Hepatocyte (in vitro differentiated cells): ENCODE measurements around the gene UTF1. TPM values are rescaled to one million over a fixed set of nuclear protein-coding genes. Genes with fewer than 3 reads are reported as not detected.
"Not testable (repeated sequence)": the region's sequence is repeated elsewhere in the genome, so short reads cannot be mapped to it uniquely, and the experiment has no call there.

Source experiments
- DNase-seq: peaks from one replicate; pipeline ENCODE4 v3.0.0-alpha.2; 2016; ENCODE audit warnings: low spot score
- H2AFZ ChIP-seq: fragments of 200-600 bp; sonication (generic); 2 replicates; pipeline ENCODE4 v1.6.0; 2016; ENCODE audit warnings: antibody characterized with exemption, mild to moderate bottlenecking
- H3K27ac ChIP-seq: fragments of 200-600 bp; sonication (generic); 2 replicates; pipeline ENCODE4 v1.5.1; 2016; ENCODE audit warnings: mild to moderate bottlenecking
- H3K27me3 ChIP-seq: fragments of 200-600 bp; sonication (generic); 2 replicates; pipeline ENCODE4 v1.6.1; 2016
- H3K36me3 ChIP-seq: fragments of 200-600 bp; sonication (generic); replicated peaks from 2 replicates; pipeline ENCODE4 v1.5.1; 2016; ENCODE audit warnings: low read depth; ENCODE audit not compliant: insufficient read depth
- H3K4me1 ChIP-seq: fragments of 200-600 bp; sonication (generic); 2 replicates; pipeline ENCODE4 v1.5.1; 2016; ENCODE audit warnings: mild to moderate bottlenecking, moderate library complexity; ENCODE audit not compliant: insufficient read depth
- H3K4me2 ChIP-seq: fragments of 200-600 bp; sonication (generic); 2 replicates; pipeline ENCODE4 v1.6.0; 2016
- H3K4me3 ChIP-seq: fragments of 200-600 bp; sonication (generic); 2 replicates; pipeline ENCODE4 v1.5.1; 2016; ENCODE audit warnings: mild to moderate bottlenecking
- H3K79me2 ChIP-seq: fragments of 200-600 bp; sonication (generic); 2 replicates; pipeline ENCODE4 v1.6.0; 2017; ENCODE audit warnings: mild to moderate bottlenecking
- H3K9me2 ChIP-seq: fragments of 200-600 bp; sonication (generic); replicated peaks from 2 replicates; pipeline ENCODE4 v1.6.0; 2017; ENCODE audit warnings: mild to moderate bottlenecking; ENCODE audit not compliant: insufficient read depth
- H3K9me3 ChIP-seq: fragments of 200-600 bp; sonication (generic); 2 replicates; pipeline ENCODE4 v1.5.1; 2016; ENCODE audit warnings: low read depth, mild to moderate bottlenecking
- H4K20me1 ChIP-seq: fragments of 200-600 bp; sonication (generic); 2 replicates; pipeline ENCODE4 v1.6.0; 2016; ENCODE audit warnings: mild to moderate bottlenecking; ENCODE audit not compliant: insufficient read depth, poor library complexity, severe bottlenecking
- EZH2 ChIP-seq: fragments of 200-600 bp; sonication (generic); IDR thresholded peaks from 2 replicates; pipeline ENCODE4 v1.6.1; 2016; ENCODE audit warnings: antibody characterized with exemption, mild to moderate bottlenecking, borderline replicate concordance
- EZH2phosphoT487 ChIP-seq: fragments of 200-600 bp; sonication (generic); IDR thresholded peaks from one replicate; pipeline ENCODE4 v1.6.1; 2018; ENCODE audit warnings: antibody characterized with exemption, mild to moderate bottlenecking, low read depth, moderate library complexity; ENCODE audit not compliant: unreplicated experiment, severe bottlenecking
- WGBS: methylation state at CpG from one replicate; pipeline ENCODE4 v1.1.6; 2016; ENCODE audit warnings: low lambda C conversion rate; ENCODE audit errors: missing lambda C conversion rate; 5-methylcytosine and 5-hydroxymethylcytosine counted together
- polyA plus RNA-seq: library from polyadenylated mRNA; unstranded; fragments of >200 nt; fragmentation: Nextera tagmentation; extraction: Ambion mirVana; gene quantifications from 2 replicates; pipeline ENCODE4 v1.2.1, GENCODE V29; 2016
- total RNA-seq: library from RNA; depleted of rRNA; stranded (reverse); fragments of >200 nt; gene quantifications from 2 replicates; pipeline ENCODE4 v1.2.3, GENCODE V29; 2014
- TF ChIP-seq, protein P1 (sequence below): fragments of 200-600 bp; sonication (generic); IDR thresholded peaks from 2 replicates; pipeline ENCODE4 v1.5.1; 2016; ENCODE audit warnings: antibody characterized with exemption, mild to moderate bottlenecking; ENCODE audit not compliant: poor library complexity

The UTF1 gene
- total and polyA plus RNA-seq, 2 experiments from 2014 or later: not detected

DNA sequence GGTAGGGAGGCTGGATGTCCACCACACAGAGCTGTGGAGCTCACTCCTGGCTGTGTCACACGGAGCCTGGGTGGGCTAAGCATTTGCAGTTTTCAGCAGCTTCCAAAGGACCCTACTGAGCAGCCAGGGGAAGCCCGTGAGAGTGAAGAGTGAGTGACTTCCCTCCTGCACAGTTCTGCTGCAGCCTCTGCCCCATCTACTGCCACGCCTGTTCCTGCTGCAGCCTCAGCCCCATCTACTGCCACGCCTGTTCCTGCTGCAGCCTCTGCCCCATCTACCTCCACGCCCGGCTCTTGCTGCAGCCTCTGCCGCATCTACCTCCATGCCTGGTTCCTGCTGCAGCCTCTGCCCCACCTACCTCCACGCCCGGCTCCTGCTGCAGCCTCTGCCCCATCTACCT, 34.4 kb downstream of the UTF1 start:
- Histone ChIP-seq H3K27me3 (no peaks in the 10 kb centered on the region), H3K79me2 (no peaks in the 10 kb centered on the region), H3K36me3 (no peaks in the 10 kb centered on the region), H4K20me1 (no peaks in the 10 kb centered on the region), H3K9me3 (no peaks in the 10 kb centered on the region), H3K9me2 (no peaks in the 10 kb centered on the region), H2AFZ (no peak overlapping the region), H3K4me1 (peaks cover 11% of the 10 kb centered on the region), H3K27ac (no peak overlapping the region), H3K4me2 (no peak overlapping the region), H3K4me3 (no peak overlapping the region)
- no peak for DNase-seq
- no peak for TF ChIP-seq EZH2phosphoT487
- no peak for TF ChIP-seq EZH2
- TF ChIP-seq, protein P1, sequence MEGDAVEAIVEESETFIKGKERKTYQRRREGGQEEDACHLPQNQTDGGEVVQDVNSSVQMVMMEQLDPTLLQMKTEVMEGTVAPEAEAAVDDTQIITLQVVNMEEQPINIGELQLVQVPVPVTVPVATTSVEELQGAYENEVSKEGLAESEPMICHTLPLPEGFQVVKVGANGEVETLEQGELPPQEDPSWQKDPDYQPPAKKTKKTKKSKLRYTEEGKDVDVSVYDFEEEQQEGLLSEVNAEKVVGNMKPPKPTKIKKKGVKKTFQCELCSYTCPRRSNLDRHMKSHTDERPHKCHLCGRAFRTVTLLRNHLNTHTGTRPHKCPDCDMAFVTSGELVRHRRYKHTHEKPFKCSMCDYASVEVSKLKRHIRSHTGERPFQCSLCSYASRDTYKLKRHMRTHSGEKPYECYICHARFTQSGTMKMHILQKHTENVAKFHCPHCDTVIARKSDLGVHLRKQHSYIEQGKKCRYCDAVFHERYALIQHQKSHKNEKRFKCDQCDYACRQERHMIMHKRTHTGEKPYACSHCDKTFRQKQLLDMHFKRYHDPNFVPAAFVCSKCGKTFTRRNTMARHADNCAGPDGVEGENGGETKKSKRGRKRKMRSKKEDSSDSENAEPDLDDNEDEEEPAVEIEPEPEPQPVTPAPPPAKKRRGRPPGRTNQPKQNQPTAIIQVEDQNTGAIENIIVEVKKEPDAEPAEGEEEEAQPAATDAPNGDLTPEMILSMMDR: no peak
- WGBS: 81% methylated on average over 9 of the region's 9 CpGs

DNA sequence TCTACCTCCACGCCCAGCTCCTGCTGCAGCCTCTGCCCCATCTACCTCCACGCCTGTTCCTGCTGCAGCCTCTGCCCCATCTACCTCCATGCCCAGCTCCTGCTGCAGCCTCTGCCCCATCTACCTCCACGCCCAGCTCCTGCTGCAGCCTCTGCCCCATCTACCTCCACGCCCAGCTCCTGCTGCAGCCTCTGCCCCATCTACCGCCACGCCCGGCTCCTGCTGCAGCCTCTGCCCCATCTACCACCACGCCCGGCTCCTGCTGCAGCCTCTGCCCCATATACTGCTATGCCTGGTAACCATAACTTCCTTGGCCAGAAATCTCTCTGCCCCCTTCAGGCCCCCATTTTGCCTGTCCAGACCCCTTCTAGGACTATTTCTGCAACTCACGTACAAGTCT, 35.0 kb downstream of the UTF1 start:
- H3K36me3 ChIP-seq, H3K27me3 ChIP-seq, H3K9me2 ChIP-seq, H3K9me3 ChIP-seq, H3K79me2 ChIP-seq, H3K27ac ChIP-seq, H3K4me1 ChIP-seq, DNase-seq, H4K20me1 ChIP-seq, H3K4me3 ChIP-seq, H3K4me2 ChIP-seq, H2AFZ ChIP-seq: not testable (repeated sequence)
- WGBS: 64% methylated on average over 7 of the region's 10 CpGs

DNA sequence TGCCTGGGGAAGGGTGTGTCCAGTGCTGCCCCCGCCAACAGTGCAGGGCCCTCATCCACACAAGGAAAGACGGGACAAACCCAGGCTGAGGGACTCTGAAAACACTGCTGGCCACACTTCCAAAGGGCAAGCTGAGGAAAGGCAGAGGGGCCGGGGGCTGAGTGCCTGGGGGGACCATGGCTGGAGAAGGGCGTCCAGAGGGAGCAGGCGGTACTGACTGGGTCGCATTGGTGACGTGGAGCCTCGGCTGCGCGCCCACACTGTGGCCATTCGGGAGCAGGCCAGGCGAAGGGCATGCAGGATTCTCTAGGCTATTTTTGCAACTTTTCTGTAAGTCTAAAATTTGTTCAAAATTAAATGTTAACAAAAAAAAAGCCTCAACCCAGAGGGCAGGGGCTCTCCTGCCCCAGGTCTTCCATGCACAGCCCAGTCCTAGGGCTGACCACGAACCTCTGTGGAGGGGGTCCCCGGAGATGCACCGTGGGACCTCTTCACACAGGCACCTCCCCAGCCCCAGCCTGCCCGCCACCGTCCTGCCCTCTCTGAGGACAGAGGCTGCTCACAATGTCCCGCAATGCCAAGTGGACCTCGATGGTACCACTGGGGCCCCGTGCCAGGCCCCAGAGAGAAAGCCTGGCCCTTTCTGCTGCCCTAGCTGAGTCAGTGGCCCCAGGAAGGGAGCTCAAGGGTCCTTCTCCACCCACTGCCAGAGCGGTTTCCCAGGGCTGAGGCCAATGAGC, 36.2 kb downstream of the UTF1 start:
- Histone ChIP-seq H2AFZ (no peak overlapping the region), H3K27me3 (no peaks in the 10 kb centered on the region), H3K9me3 (no peaks in the 10 kb centered on the region), H3K79me2 (no peaks in the 10 kb centered on the region), H3K4me3 (no peak overlapping the region), H3K36me3 (no peaks in the 10 kb centered on the region), H3K27ac (no peak overlapping the region), H4K20me1 (no peaks in the 10 kb centered on the region), H3K4me1 (peaks cover 8% of the 10 kb centered on the region), H3K4me2 (no peak overlapping the region), H3K9me2 (no peaks in the 10 kb centered on the region)
- TF ChIP-seq EZH2phosphoT487 (no peak), EZH2 (no peak)
- TF ChIP-seq, protein P1: no peak
- no peak for DNase-seq
- WGBS: 93% methylated on average over 21 of the region's 21 CpGs

DNA sequence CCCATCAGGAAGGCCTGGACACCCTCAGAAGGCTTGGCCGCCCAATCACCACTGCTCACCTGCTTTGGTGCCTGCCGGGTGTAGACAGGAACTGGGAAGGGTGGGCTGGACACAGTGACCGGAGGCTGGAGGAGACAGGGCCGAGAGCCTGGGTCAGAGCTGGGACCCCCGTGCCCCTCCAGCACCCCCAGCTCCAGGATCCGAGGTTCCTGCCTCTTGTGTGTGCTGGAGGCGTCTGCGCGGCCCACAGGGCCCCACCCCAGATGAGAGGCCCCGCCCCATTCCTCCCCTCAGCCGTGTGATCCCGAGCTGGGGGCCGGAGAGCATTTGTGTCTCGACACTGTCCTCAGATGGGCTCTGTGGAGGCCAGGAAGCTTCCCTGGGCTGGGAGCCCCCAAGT, 37.3 kb downstream of the UTF1 start:
- no peak for DNase-seq
- Histone ChIP-seq H3K9me3 (no peaks in the 10 kb centered on the region), H3K27me3 (no peaks in the 10 kb centered on the region), H3K36me3 (no peaks in the 10 kb centered on the region), H4K20me1 (no peaks in the 10 kb centered on the region), H3K79me2 (no peaks in the 10 kb centered on the region), H3K4me1 (peaks cover 3% of the 10 kb centered on the region), H3K27ac (no peak overlapping the region), H2AFZ (no peak overlapping the region), H3K9me2 (no peaks in the 10 kb centered on the region), H3K4me3 (no peak overlapping the region), H3K4me2 (no peak overlapping the region)
- WGBS: 80% methylated on average over 13 of the region's 14 CpGs
- TF ChIP-seq EZH2phosphoT487 (no peak), EZH2 (no peak)
- TF ChIP-seq, protein P1: no peak
